GM18909 (cell line): ENCODE measurements around the gene NKD1.

Source experiments
- ATAC-seq: cut with Tn5 transposase; IDR thresholded peaks from one replicate; pipeline ENCODE4 v1.9.1; 2021; ENCODE audit warnings: mild to moderate bottlenecking; ENCODE audit not compliant: unreplicated experiment, poor library complexity

Gene NKD1

GRCh38 chr16:50519602-50520001, 28.6 kb upstream of the NKD1 start:
- no peak for ATAC-seq

GRCh38 chr16:50520451-50521245, 27.5 kb upstream of the NKD1 start:
- no peak for ATAC-seq

GRCh38 chr16:50521246-50521900, 26.8 kb upstream of the NKD1 start:
- no peak for ATAC-seq

GRCh38 chr16:50522324-50522723, 25.9 kb upstream of the NKD1 start:
- no peak for ATAC-seq

GRCh38 chr16:50523710-50524109, 24.5 kb upstream of the NKD1 start:
- ATAC-seq, result no peak

GRCh38 chr16:50525262-50525661, 22.9 kb upstream of the NKD1 start:
- ATAC-seq, result no peak

- ATAC-seq, result no peak
Measured at GRCh38 chr16:50525716-50526115, 22.5 kb upstream of the NKD1 start.

- no peak for ATAC-seq
Measured at GRCh38 chr16:50526249-50526648, 21.9 kb upstream of the NKD1 start.

- ATAC-seq, result no peak
Measured at GRCh38 chr16:50526796-50527195, 21.4 kb upstream of the NKD1 start.

- ATAC-seq, result no peak
Measured at GRCh38 chr16:50528820-50529219, 19.4 kb upstream of the NKD1 start.

- no peak for ATAC-seq
Measured at GRCh38 chr16:50529334-50529733, 18.9 kb upstream of the NKD1 start.

- no peak for ATAC-seq
Measured at GRCh38 chr16:50530277-50531236, 17.6 kb upstream of the NKD1 start.

- ATAC-seq, result no peak
Measured at GRCh38 chr16:50531359-50531758, 16.8 kb upstream of the NKD1 start.

- no peak for ATAC-seq
Measured at GRCh38 chr16:50531901-50532300, 16.3 kb upstream of the NKD1 start.

GRCh38 chr16:50532576-50532975, 15.6 kb upstream of the NKD1 start:
- no peak for ATAC-seq

- ATAC-seq, result no peak
Measured at GRCh38 chr16:50533317-50533716, 14.9 kb upstream of the NKD1 start.

- ATAC-seq, result no peak
Measured at GRCh38 chr16:50534091-50534490, 14.1 kb upstream of the NKD1 start.

- ATAC-seq, result no peak
Measured at GRCh38 chr16:50534556-50534955, 13.6 kb upstream of the NKD1 start.

- no peak for ATAC-seq
Measured at GRCh38 chr16:50534958-50535357, 13.2 kb upstream of the NKD1 start.

- no peak for ATAC-seq
Measured at GRCh38 chr16:50535506-50536257, 12.5 kb upstream of the NKD1 start.
